ENCODE results near the gene ZNF235.

Gene ZNF235

GRCh38 chr19:44236384-44236783 lies 68.4 kb downstream of the ZNF235 start:
- Histone ChIP-seq H4K20me1 (no peaks in the 10 kb centered on the region), H3K9ac (no peak overlapping the region), H3K4me3 (no peak overlapping the region), H3K4me2 (no peak overlapping the region), H3K9me3 (replicated peaks in 1 of 11) (peaks cover 56 to 87% (median 66%) of the 10 kb centered on the region in 11 experiments), H3K36me3 (peaks cover 72 to 92% (median 87%) of the 10 kb centered on the region in 11 experiments), H3K4me1 (no peaks in the 10 kb centered on the region), H3K27me3 (no peaks in the 10 kb centered on the region), H3K27ac (no peak overlapping the region)
- no peak for TF ChIP-seq Cebpa-rat (IDR thresholded peaks at IDR 0.05)

Measured in BLaER1 treated with 17β-estradiol and CSF1 and Interleukin-3, amounts not matched to agents 10 nM and 100 nM (cell line).